Hindlimb muscle (tissue), 1 donor: ENCODE data around the gene ABCG1. TPM values are rescaled to one million over a fixed set of nuclear protein-coding genes. Genes with fewer than 3 reads are reported as not detected.
"Not testable (repeated sequence)": the region's sequence is repeated elsewhere in the genome, so short reads cannot be mapped to it uniquely, and the experiment has no call there.

Experiments used
- DNase-seq: peaks from one replicate; pipeline ENCODE4 v3.0.0-alpha.2; 2013
- polyA plus RNA-seq: library from polyadenylated mRNA; unstranded; fragments of 120-200 nt; gene quantifications from one replicate; pipeline ENCODE4 v1.2.1, GENCODE V29; 2013; ENCODE audit not compliant: insufficient read length

ABCG1 gene
- polyA plus RNA-seq, 1 donor: 9.8 TPM

DNA sequence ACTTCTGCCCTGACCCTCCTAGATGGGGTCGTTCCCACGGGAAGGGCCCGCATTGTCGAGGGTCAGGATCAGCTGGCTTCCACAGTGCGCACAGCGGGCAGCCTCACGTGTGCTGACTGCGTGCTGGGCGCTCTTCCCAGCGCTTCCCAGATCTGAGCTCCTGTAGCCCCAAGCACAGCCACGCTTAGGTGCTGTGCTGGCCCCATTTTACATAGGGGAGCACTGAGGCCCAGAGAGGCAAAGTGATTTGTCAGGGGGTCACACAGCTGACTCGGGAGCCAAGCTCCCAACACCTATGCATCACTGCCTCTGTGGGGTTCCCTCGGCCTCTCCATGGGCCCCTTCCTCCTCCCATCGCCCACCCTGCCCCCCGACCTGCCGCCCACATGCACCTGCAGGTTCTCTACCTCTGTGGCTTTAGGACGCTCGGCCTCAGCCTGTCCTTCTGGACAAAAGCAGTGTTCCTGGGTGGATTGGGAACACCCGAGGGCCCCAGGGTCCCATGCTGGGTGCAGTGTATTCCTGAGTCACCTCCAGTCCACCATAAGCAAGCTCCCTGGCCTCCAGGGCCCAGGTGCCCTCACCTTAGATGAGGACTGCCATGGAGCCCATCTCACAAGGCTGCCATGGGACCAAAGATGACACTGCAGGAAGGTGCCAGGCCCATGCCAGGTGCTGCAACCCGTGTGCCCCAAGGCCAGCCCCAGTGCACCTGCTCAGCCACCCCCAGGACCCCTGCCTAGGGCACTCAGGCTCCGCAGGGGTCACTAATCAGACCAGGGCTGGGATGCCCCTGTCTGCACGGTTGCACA, 73.0 kb downstream of the ABCG1 start:
- DNase-seq: no peak

DNA sequence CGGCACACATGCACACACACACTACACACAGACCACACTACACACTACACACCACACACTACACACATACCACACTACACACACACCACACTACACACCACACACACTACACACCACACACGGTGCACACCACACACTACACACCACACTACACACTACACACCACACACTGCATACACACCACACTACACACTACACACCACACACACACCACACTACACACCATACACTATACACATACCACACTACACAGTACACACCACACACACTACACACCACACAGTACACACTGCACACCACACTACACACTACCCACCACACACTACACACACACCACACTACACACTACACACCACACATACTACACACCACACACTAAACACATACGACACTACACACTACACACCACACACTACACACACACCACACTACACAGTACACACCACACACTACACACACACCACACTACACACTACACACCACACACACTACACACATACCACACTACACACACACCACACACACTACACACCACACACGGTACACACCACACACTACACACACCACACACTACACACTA, 73.7 kb downstream of the ABCG1 start:
- not testable (repeated sequence) for DNase-seq

DNA sequence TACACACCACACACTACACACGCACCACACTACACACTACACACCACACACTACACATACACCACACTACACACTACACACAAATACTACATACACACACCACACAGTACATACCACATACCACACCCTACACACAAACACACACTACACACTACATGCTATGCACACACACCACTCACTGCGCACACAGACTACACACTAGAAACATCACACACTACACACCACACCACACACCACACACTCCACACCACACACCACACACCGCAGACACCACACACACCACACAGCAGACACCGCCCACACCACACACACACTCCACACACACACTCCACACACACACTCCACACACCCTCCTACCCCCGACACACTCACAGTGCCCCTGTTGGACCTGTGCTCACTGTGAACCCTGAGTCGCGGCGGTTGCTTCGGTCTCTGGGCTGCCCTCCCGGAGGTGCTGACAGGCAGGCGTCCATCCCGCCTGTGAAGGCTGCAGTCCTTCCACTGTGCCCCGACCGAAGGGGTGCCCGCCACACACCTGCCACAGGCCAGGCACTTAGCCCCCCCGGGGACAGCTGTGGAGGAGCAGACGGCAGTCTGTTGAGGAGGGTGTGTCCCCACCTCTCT, 74.8 kb downstream of the ABCG1 start:
- DNase-seq: no peak

DNA sequence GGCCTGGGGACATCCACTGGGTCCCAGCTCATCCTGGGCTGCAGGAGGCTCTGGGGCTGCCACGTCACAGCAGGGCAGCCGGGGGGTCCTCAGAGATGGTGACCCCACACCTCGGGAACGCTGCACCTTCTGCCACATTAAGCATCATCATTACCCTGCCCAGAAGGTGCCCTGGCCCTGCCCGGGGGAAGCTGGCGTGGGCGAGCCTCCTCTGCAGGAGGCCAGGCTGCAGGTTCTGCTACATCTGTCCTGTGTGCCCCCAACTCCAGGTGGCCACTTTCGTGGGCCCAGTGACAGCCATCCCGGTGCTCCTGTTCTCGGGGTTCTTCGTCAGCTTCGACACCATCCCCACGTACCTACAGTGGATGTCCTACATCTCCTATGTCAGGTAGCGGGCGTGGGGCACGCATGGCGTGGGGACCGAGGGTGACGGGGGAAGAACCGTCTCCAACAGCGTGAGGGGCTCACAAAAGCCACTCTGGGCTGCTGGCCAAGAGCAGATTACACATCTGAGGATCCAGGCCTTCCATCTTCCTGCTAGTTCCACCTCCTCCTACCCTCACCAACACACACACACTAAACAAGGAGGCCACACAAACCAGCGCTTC, 75.4 kb downstream of the ABCG1 start:
- no peak for DNase-seq

DNA sequence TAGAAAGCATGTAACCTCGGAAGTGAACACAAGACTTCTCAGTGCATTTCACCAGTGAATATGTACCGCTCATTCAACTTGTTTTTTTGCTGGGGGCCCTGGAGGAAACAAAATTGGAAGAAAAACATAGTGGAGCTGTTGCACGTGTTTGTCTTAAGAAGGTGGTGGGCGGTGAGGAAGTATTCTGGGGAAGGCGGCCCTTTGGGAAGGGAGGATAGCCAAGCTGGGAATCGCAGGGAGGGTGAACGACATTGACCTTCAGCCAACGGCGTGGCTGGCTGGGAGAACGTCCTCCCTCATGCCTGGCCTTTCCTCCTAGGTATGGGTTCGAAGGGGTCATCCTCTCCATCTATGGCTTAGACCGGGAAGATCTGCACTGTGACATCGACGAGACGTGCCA, 76.9 kb downstream of the ABCG1 start:
- no peak for DNase-seq

DNA sequence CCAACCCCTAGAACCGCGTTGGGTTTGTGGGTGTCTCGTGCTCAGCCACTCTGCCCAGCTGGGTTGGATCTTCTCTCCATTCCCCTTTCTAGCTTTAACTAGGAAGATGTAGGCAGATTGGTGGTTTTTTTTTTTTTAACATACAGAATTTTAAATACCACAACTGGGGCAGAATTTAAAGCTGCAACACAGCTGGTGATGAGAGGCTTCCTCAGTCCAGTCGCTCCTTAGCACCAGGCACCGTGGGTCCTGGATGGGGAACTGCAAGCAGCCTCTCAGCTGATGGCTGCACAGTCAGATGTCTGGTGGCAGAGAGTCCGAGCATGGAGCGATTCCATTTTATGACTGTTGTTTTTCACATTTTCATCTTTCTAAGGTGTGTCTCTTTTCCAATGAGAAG, 77.6 kb downstream of the ABCG1 start:
- DNase-seq: no peak

DNA sequence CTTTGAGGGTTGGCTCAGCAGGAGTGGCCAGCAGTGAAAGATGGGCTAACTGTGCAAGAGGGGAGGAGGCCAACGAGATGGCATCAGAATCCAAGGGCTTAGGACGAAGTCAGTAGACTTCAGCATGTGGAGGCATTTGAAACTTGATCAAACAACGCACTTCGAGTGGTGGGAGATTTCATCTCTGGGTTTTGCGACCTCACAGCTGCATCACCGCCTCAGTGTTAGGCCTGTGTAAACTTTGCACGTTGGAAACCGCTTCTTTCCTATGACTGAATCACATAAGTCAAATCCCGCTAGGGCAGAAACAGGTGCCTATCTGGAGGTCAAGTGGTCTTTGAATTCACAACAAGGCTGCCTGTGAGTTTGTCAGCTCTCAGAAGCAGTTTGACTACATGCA, 78.4 kb downstream of the ABCG1 start:
- DNase-seq: no peak

DNA sequence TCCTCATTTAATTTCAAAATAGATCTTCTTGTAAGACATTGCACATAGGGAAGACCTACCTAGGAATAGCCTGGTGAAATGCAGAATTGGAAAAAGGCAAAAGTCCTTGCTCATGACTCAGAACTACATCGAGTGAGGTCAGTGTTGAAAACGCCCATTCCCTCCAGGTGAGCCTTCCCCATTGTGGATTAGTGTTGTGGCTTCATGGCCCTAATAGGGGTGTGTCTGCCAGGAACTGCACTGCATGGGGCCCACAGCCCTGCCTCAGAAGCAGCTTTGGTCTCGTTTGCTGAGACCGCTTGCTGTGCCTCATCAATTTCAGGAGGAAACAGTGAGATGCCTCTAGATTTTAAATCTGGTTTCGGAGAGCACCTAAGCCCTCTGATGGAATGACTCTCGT, 79.3 kb downstream of the ABCG1 start:
- DNase-seq: no peak

DNA sequence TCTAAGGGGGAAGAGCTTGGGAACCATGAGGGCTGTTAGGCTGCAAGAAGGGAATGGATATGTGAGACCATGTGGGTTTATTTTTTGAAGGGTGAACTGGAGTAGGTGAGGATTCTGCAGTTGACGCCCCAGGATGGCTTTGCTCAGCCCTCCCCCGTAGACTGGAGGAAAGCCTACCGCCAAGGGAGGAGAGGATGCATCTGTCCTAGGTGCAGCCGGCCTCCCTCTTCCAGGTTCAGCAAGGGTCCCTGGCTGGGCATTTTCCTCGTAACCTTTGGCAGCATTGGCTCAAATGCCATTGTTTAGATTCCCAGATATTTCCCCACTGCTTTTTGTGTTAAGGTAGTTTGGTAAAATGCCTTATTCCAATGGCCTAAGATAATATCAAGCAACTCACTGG, 79.7 kb downstream of the ABCG1 start:
- DNase-seq: no peak

DNA sequence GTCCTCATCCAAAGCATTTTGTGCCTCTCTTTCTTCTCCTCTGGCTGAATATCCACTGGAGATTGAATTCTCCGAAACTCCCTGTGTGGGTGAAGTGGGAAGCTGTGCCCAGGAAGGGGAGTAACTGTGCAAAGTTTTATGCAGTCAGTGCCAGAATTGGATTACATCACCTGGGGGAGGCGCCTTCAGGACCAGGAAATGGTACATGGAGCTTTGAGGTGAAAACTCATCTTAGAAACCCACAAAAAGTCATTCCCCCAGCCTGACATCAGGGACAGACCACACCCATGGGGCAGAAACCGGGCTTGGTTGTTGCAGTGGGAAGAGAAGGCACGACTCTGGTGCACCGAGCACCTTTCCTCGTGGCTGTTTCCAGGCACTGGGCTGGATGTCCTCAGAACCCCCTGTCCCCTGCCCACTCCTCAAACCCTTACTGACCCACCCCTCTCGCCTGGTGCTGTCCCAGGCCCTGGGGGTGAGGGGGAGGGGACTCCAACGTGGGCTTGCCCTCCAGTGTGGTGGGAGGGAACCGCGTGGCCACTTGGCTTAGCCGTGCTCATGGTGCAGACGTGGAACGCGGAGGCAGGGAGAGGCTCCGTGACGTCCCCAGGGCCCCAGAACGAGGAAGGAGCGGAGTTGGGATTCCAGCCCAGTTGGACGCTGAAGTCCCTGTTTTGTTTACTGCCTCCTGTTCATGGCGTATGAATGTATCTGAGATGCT, 80.5 kb downstream of the ABCG1 start:
- no peak for DNase-seq

DNA sequence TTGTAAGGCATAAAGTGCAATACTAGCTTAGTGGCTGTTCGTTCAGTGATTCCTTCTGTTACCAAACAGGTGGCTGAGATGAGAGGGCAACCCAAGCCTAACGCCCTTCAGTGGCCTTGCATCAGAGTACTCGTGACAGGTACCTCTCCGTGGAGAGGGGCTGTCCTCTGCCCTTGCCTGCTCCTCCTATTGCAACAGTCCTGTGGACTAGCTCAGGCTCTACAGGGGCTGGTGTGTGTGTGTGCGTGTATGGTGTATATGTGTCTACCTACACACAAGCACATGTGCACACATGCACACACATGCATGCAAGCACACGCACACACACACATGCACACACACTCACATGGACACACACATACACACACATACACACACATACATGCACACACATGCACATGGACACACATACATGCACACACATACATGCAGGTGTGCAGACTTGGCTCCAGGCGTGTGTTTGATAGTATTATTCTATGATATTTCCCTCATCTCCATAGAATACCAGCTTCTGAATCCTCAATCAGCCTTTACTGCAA, 81.2 kb downstream of the ABCG1 start:
- DNase-seq: no peak

DNA sequence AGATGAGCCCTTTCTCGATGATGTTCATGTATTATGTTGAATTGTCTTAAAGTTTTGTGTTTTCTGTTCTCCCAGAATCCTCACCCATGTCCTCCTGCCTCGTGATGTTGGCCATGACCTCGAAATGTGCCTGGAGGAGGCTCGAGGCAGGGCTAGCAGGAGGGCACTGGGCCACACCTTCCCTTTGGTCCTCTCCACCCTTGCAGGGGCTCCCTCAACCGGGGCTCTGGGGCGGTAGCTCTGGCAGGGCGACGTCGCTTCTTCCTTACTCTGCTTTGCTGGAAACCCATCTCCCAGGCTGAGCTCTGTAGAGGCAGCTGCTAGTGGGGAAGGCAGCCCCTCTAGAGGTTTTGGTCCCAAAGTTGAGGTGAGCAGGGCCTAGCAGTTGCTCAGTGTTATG, 82.0 kb downstream of the ABCG1 start:
- DNase-seq: no peak

DNA sequence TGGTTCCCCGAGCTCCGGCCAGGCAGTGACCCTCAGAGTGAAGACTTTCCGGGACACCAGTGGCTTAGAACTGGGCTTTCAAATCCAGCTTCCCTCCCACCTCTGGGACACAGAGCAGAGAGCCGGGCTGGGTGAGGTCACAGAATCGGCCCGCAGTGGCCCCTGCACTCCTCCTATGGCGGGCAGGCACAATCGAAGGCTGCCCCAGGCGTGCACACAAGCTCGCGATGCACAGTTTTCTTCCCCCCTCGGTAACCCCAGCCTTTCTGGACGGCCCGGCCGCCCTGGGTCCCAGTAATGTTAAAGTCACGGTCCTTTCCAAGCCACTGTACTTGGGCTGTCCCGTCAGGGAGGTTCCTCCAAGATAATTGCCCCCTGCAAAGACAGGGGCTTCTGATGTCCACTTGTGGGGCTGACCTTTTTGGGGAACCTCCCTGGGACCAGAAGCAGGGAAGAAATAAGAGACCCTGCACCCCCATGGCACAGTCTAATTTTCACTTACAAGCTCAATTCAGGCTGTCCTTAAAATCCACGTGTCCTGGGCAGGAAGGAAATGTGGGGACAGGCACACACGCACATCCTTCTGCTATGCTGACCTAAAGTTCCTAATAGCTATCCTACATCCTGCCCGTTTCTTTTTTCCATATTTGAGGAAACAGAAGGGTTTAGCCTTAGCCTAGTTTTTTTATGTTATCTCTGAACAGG, 82.6 kb downstream of the ABCG1 start:
- DNase-seq: no peak

DNA sequence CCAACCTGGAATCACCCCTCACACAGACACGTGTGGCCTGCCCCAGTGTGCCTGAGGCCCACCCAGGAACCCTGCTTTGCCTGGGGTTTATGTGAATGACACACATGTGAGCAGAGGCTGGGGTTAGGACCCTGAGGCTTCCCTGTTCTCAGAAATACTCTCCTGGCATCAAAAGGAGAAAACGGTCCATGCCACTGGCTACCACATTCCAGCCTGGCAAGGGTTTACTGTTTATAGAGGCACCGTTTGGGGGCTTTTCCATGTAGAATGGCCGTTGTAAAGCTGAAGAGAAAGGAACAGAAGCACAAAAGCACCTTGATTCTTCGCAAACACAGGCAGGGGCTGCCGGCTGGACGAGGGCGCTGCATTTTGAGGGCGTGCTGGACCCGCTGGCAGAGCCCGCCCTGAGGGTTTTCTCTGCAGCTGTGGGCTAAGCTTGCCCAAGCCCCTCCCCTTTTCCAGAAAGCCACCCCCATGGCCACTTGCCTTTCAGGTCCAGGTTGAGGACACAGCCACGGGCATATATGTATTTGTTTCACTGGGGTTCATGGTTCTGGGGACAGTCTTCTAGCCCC, 83.2 kb downstream of the ABCG1 start:
- no peak for DNase-seq

DNA sequence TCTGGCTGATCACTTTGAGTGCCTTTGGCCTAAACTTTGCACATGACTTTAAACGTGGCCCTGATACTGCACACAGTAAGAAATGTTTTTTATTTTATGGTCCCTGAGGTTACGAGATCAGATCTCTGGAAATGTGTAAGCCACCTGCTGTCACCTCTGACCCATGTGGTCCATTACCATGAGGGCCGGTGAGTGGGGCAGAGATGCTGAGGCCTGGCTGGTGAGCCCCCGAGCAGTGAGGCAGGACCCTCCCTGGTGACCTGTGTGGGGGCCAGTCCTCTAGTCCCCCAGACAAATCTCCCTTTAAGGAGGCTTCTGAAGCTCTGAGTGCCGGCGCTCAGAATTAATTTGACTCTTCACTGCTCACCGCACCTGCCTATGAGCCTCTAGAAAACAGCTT, 83.9 kb downstream of the ABCG1 start:
- no peak for DNase-seq

DNA sequence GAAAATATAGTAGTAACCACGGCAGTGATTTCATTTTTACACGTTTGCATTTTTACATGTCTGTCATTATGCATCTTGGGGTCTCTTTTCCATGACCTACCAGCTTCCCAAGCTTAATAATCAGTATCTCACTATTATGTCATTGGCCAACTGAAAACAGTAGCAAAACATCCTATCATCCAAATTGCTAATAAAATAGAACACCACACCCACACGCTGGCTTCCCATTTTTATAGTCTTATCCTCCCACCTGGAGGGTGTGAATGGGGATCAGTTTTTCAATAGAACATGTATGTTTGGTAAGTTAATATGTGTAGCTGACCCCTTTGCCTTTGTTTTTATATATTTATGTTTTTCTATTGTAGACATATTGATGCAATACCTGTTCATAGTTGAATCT, 84.5 kb downstream of the ABCG1 start:
- DNase-seq: no peak

DNA sequence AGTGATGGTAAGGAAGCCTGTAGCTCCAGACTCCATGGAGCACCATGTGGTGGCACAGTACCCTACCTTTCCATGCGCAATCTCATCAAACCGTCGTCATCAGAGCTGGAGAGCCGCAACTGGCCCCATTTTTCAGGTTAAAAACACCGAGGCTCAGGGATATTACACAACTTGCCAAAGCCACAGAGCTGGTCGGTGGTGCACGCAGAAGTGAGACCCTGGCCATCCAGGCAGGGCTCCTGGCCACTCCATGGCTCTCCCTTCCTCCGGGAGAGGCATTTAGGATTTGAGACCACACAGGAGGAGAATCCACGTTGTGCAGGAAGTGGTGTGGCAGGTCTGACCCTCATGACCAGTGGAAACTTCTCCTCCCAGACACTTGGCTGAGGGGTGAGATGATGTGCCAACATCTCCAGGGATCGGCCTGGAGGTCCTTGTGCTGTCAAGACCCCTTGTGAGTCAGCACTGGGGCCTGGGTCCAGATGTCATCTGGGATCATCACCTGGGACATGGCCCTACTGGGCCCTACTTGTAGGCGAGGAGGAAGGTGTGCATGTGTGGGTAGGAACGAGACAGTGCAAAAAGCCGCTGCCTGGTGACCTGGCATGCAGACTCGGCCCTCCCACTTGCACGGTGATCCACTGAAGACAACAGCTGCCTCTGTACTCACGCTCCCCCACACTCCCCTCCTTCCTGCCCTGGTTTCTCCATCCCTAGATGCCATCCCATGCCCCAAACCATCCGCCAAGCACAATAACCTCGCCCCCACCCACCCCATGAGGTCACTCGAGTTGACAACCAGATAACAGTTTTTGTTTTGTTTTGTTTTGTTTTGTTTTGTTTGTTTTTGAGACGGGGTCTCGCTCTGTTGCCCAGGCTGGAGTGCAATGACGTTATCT, 85.9 kb downstream of the ABCG1 start:
- no peak for DNase-seq

DNA sequence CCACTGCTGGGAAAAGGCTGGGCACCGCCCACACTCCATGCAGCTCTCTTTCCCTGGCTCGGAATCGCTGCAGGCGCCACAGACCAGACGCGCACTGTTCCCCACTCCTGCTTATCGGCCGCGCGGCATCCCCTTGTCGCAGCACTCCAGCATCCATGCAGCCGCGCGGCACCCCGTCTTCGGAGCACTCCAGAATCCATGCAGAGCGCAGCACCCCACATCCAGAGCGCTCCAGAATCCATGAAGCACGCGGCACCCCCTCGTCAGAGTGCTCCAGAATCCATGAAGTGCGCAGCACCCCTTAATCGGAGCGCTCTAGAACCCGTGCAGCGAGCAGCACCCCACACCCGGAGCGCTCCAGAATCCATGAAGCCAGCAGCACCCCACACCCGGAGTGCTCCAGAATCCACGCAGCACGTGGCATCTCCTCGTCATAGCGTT, 86.8 kb downstream of the ABCG1 start:
- no peak for DNase-seq

DNA sequence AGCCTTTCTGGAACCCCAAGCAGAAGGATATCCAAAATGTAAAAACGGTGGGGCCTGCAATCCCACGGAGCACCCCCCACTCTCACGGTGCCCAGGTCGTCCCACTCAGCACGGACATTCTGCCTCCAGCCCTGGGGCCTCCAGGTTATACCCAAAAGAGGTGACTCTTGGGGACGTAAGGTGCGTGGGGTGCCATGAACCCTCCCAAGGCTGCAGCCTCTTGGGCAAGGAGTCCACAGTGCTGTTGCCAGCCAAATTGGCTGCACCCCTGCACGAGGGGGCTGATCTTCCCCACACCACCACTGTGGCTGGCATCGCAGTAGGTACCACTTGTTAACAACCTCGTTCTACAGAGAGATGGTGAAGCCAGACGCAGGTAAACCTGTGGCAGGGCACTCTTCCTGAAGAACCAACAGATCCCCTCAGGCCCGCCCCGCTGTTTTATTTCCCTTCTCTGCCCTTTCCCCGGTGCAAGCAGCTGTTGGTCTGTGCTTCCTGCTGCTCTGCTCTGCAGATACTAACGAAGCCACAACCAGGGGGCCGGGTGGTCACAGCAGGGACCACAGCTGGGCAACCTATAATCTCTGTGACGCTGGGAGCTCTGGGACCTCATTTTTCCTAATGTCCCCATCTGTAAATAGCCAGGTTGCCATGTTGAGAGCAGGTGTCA, 87.6 kb downstream of the ABCG1 start:
- DNase-seq: no peak

DNA sequence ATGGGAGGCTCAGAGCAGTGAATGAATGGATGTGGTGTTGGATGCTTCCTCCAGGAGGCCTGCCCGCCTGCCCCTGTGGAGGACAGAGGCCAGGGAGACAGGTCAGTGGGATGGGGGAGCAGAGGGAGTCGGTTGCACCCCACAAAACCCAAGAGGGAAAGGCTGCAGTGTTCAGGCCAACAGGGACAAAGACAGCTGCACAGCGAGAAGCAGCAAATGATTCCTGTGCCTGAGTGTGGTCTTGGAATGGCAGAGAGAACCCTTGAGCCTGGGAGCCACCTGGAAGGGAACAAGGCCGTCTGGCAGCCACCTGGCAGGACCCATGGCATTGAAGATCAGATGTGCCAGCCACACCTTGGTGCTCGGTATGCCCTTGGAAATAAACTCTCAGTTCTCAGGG, 88.2 kb downstream of the ABCG1 start:
- DNase-seq: no peak
